PFSK-1 (cell line): Measurements from ENCODE around the gene MPPE1.

Source experiments
- FOXP2 ChIP-seq: optimal IDR thresholded peaks from 2 replicates; pipeline ENCODE3; 2011; ENCODE audit warnings: borderline replicate concordance, control low read depth, inconsistent platforms; ENCODE audit not compliant: insufficient read depth; ENCODE audit errors: extremely low read length, extremely low read depth
- POLR2AphosphoS5 ChIP-seq: IDR thresholded peaks from 2 replicates; pipeline ENCODE4 v1.6.1; 2012; ENCODE audit warnings: low read depth, mild to moderate bottlenecking, control low read depth, low read length, moderate library complexity
- SIN3A ChIP-seq: IDR thresholded peaks from 2 replicates; pipeline ENCODE4 v1.6.1; 2012; ENCODE audit warnings: mild to moderate bottlenecking, low read length, moderate library complexity, borderline replicate concordance; ENCODE audit not compliant: insufficient read depth
- TAF1 ChIP-seq: IDR thresholded peaks from 2 replicates; pipeline ENCODE4 v1.6.1; 2012; ENCODE audit warnings: low read length, control low read depth, borderline replicate concordance; ENCODE audit not compliant: insufficient read depth
- TF ChIP-seq, protein P1 (sequence below), 2 experiments: IDR thresholded peaks; 2 replicates each; pipeline versions ENCODE4 v1.6.1 to v1.8.0; 2011 to 2012; ENCODE audit warnings: low read depth in 2 of 2, low read length in 2 of 2, control low read depth in 1 of 2, inconsistent platforms in 1 of 2, mild to moderate bottlenecking in 1 of 2, moderate library complexity in 1 of 2; ENCODE audit not compliant: insufficient read depth in 1 of 2

DNA sequence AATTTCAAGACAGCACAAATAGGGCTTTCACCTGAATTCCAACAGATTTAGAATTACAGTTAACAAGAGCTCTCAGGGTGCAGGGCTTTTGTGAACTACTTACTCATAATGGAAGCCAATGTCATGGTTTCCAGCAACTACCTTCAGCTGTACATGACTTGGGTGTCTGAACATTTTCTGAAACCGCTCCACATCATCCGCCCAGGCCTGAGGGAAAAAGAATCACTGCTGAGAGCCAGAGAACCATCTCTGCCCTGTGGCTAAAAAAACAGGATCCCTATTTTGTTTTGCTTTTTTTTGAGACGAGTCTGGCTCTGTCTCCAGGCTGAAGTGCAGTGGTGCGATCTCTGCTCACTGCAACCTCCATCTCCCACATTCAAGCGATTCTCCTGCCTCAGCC, 18.8 kb downstream of the MPPE1 start:
- TF ChIP-seq, protein P1, sequence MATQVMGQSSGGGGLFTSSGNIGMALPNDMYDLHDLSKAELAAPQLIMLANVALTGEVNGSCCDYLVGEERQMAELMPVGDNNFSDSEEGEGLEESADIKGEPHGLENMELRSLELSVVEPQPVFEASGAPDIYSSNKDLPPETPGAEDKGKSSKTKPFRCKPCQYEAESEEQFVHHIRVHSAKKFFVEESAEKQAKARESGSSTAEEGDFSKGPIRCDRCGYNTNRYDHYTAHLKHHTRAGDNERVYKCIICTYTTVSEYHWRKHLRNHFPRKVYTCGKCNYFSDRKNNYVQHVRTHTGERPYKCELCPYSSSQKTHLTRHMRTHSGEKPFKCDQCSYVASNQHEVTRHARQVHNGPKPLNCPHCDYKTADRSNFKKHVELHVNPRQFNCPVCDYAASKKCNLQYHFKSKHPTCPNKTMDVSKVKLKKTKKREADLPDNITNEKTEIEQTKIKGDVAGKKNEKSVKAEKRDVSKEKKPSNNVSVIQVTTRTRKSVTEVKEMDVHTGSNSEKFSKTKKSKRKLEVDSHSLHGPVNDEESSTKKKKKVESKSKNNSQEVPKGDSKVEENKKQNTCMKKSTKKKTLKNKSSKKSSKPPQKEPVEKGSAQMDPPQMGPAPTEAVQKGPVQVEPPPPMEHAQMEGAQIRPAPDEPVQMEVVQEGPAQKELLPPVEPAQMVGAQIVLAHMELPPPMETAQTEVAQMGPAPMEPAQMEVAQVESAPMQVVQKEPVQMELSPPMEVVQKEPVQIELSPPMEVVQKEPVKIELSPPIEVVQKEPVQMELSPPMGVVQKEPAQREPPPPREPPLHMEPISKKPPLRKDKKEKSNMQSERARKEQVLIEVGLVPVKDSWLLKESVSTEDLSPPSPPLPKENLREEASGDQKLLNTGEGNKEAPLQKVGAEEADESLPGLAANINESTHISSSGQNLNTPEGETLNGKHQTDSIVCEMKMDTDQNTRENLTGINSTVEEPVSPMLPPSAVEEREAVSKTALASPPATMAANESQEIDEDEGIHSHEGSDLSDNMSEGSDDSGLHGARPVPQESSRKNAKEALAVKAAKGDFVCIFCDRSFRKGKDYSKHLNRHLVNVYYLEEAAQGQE (IDR thresholded peaks at IDR 0.05; ENCODE audit: insufficient read depth in 1 of 2, low read depth in 2 of 2, low read length in 2 of 2) = no peak
- TF ChIP-seq TAF1 (no peak), FOXP2 (no peak), POLR2AphosphoS5 (no peak), SIN3A (no peak)
